ENCODE data around the gene HSFY2.
"Not testable (repeated sequence)": the region's sequence is repeated elsewhere in the genome, so short reads cannot be mapped to it uniquely, and the experiment has no call there.

HSFY2 gene, protein sequence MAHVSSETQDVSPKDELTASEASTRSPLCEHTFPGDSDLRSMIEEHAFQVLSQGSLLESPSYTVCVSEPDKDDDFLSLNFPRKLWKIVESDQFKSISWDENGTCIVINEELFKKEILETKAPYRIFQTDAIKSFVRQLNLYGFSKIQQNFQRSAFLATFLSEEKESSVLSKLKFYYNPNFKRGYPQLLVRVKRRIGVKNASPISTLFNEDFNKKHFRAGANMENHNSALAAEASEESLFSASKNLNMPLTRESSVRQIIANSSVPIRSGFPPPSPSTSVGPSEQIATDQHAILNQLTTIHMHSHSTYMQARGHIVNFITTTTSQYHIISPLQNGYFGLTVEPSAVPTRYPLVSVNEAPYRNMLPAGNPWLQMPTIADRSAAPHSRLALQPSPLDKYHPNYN

DNA sequence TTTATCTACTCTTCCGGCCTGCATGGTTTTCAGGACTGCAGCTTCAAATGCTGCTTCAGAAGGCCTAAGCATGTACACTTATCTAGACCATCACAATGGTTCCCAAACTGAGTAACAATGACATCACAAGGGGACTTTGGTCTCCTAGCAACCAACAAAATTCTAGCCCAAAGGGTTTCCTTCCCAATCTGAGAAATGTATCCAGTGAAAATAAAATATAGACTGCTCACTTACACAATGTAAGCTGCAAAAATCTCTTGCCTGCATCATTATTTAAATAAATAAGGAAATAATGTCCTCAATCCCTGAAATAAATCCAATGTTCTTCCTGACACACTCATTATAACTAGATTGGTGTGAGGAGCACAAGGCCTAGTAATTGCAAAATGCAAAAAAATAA lies at the start of gene HSFY2:
HSFY2 (minus strand) TSS at position 101 of the 400 bp plus-strand sequence. CDS start 117 bp downstream, outside the sequence.
- not testable (repeated sequence) for DNase-seq (ENCODE audit: extremely low read depth, low read depth)

DNA sequence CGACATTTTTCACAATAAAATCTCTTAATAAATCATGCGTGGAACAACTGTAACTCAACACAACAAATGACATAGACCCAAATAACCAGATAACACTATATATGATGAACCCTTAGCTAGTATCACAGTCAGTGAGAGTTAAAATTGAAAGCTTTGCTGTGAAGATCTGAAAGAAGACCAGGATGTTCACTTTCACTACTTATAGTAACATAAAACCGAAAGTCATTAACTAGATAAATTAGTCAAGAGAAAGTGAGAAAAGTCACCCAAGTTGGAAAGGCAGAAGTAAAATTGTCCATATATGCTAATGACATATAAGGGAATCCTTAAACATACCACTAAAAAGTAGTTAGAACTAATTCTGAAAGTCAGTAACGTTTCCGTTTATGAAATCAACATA lies 42.2 kb upstream of the HSFY2 start:
- not testable (repeated sequence) for DNase-seq (ENCODE audit: extremely low read depth, low read depth)

DNA sequence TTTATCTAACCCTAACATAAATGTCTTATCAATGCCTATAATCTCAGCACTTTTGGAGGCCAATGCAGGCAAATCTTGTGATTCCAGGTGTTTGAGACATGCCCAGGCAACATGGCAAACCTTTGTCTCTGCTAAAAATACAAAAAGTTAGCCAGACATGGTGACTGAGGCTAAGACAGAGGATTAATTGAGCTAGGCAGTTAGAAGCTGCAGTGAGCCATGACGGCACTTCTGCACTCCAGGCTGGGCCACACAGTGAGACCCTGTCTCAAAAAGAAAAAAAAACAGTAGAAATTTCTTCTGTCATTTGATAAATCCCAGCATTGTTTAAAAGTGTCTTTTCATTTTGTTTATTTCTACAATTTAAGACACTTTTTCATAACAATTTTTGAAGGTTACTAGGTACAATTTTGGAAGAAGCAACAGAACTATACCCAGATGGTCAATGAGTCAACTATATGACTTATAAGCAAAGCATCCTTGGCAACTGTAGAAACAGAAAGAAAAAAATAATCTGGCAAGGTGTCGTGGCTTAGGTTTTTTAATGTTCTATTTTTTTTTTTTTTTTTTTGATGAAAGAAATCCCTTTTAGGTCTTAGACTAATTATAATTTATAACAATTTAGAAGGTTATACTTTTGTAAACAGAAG lies 15.3 kb upstream of the HSFY2 start:
- DNase-seq (ENCODE audit: extremely low read depth, low read depth), result not testable (repeated sequence)

DNA sequence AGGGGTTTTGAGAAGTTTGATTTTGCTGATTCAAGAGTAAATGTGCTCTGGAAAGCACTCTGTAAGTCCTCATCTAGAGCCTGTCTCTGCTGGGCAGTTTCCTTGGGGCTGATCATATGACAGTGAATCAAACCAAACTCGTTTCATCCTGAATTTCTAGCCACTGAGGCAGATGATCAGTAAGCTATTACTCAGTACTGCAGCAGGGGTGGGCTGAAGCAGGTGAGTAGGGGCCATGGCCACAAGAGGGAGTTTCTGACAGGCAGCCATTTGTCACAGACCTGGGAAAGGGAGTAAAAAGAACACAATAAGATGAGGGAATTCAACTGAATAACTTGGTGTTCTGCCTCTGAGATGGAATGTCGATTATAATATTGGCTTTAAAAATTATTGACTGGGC lies 19.5 kb downstream of the HSFY2 start:
- not testable (repeated sequence) for DNase-seq (ENCODE audit: extremely low read depth, low read depth)

DNA sequence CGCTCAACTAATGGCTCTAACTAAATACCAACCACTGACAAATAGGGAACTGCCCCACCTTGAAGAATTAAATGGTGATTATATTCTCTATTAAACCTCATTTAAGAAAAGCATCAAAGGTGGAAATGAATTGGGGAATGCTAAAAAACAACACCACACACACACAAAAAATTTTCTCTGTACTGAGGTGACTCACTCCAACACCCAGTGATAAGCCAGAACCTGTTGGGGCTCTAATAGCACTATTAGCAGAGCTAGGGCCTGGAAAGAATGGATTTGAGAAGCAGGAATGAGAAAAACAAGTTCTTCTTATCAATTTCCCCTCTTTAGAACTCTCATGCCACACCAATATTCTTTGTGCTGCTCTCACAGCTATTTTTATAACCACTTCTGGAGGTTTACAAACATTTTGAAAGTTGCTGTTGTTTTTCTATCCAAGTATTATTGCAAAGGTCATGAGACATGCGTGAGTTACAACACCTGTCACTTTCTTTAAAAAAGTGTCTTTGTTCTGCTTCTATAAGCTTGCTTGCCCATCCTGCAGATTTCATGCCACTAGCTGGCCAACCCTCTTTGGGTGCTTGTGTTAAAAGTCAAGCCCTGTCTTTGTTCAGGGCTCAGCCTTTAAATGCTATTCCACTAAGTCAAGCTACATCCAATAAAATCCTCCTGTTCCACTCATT lies 20.3 kb downstream of the HSFY2 start:
- DNase-seq (ENCODE audit: extremely low read depth, low read depth), result not testable (repeated sequence)

DNA sequence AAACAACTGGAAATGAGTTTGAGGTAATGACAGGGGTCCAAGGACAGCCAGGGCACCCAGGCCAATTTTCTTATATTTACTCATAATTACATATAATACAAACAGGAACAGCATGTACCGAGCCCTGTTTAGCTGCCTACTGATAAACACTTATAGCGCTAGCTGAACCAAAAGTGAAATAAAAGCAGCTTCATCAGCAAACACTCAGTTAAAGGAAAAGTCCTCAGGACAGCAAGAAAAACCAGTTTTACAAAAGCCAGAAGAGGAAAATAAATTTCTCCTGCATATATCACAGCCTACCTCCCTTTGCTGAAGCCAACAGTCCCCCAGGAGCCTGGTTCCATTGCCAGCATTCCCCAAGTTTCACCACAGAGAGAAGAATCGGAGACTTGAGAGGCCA lies 49.8 kb downstream of the HSFY2 start:
- not testable (repeated sequence) for DNase-seq (ENCODE audit: extremely low read depth, low read depth)

Data from AG09319 (cell line).